H9 (cell line): Measurements from ENCODE around the gene TSG101. TPM values are rescaled to one million over a fixed set of nuclear protein-coding genes. Genes with fewer than 3 reads are reported as not detected.

Experiments
- DNase-seq: peaks from one replicate; pipeline ENCODE4 v3.0.0-alpha.2; 2017
- H2AFZ ChIP-seq: one replicate; pipeline ENCODE4 v1.6.1; 2013; ENCODE audit warnings: mild to moderate bottlenecking, low read length, control low read depth, moderate library complexity
- H2AK5ac ChIP-seq: 2 replicates; pipeline ENCODE4 v1.6.1; 2013; ENCODE audit warnings: low read length, control low read depth, mixed read lengths; ENCODE audit not compliant: insufficient read length
- H2BK120ac ChIP-seq: one replicate; pipeline ENCODE4 v1.6.1; 2013; ENCODE audit warnings: low read depth, mild to moderate bottlenecking, low read length, control low read depth, inconsistent platforms; ENCODE audit not compliant: poor library complexity, severe bottlenecking
- H2BK12ac ChIP-seq: 2 replicates; pipeline ENCODE4 v1.6.1; 2013; ENCODE audit warnings: low read length, control low read depth, mixed read lengths, low read depth; ENCODE audit not compliant: insufficient read length
- H2BK15ac ChIP-seq: 2 replicates; pipeline ENCODE4 v1.6.1; 2013; ENCODE audit warnings: low read depth, low read length, control low read depth
- H2BK20ac ChIP-seq: one replicate; pipeline ENCODE4 v1.6.1; 2013; ENCODE audit warnings: low read depth, mild to moderate bottlenecking, low read length, control low read depth, inconsistent platforms; ENCODE audit not compliant: poor library complexity, severe bottlenecking
- H2BK5ac ChIP-seq: 2 replicates; pipeline ENCODE4 v1.6.1; 2013; ENCODE audit warnings: low read length, control low read depth, mixed read lengths; ENCODE audit not compliant: insufficient read length
- H3K14ac ChIP-seq: 2 replicates; pipeline ENCODE4 v1.6.1; 2013; ENCODE audit warnings: low read length, control low read depth; ENCODE audit not compliant: insufficient read depth
- H3K18ac ChIP-seq: 2 replicates; pipeline ENCODE4 v1.6.1; 2013; ENCODE audit warnings: low read depth, mild to moderate bottlenecking, mixed read lengths, low read length, control low read depth; ENCODE audit not compliant: insufficient read length
- H3K23ac ChIP-seq: 2 replicates; pipeline ENCODE4 v1.6.1; 2013; ENCODE audit warnings: low read length, control low read depth, mixed read lengths, low read depth; ENCODE audit not compliant: insufficient read length
- H3K23me2 ChIP-seq: 2 replicates; pipeline ENCODE4 v1.6.1; 2013; ENCODE audit warnings: low read depth, mild to moderate bottlenecking, mixed read lengths, low read length, control low read depth; ENCODE audit not compliant: insufficient read length, poor library complexity, severe bottlenecking
- H3K27ac ChIP-seq: 2 replicates; pipeline ENCODE4 v1.5.1; 2013; ENCODE audit warnings: low read length, control low read depth, mixed read lengths, low read depth; ENCODE audit not compliant: insufficient read length
- H3K27me3 ChIP-seq: 2 replicates; pipeline ENCODE4 v1.6.1; 2013; ENCODE audit warnings: low read length, control low read depth, inconsistent platforms; ENCODE audit not compliant: insufficient read depth
- H3K4ac ChIP-seq: 2 replicates; pipeline ENCODE4 v1.6.1; 2013; ENCODE audit warnings: low read depth, mild to moderate bottlenecking, control low read depth, inconsistent platforms, low read length, moderate library complexity
- H3K4me1 ChIP-seq: 2 replicates; pipeline ENCODE4 v1.6.1; 2013; ENCODE audit warnings: low read length, control low read depth, inconsistent platforms; ENCODE audit not compliant: insufficient read depth
- H3K4me2 ChIP-seq: 2 replicates; pipeline ENCODE4 v1.6.1; 2013; ENCODE audit warnings: low read length, control low read depth, mixed read lengths; ENCODE audit not compliant: insufficient read length, insufficient read depth
- H3K56ac ChIP-seq: 2 replicates; pipeline ENCODE4 v1.6.1; 2013; ENCODE audit warnings: low read depth, mild to moderate bottlenecking, mixed read lengths, low read length, control low read depth; ENCODE audit not compliant: insufficient read length
- H3K79me1 ChIP-seq: 2 replicates; pipeline ENCODE4 v1.6.1; 2013; ENCODE audit warnings: low read depth, mild to moderate bottlenecking, moderate library complexity, low read length, control low read depth, inconsistent platforms; ENCODE audit not compliant: insufficient read depth, poor library complexity, severe bottlenecking
- H3K79me2 ChIP-seq: 2 replicates; pipeline ENCODE4 v1.6.1; 2013; ENCODE audit warnings: low read length, control low read depth, inconsistent platforms; ENCODE audit not compliant: insufficient read depth
- H3K9ac ChIP-seq: 2 replicates; pipeline ENCODE4 v1.6.1; 2013; ENCODE audit warnings: low read length, control low read depth, mixed read lengths; ENCODE audit not compliant: insufficient read length; ENCODE audit errors: extremely low read depth
- H3K9me3 ChIP-seq: one replicate; pipeline ENCODE4 v1.6.1; 2013; ENCODE audit warnings: low read depth, low read length, inconsistent platforms; ENCODE audit not compliant: control insufficient read depth
- H3T11ph ChIP-seq: one replicate; pipeline ENCODE4 v1.6.1; 2013; ENCODE audit warnings: mild to moderate bottlenecking, low read length, control low read depth, inconsistent platforms
- H4K20me1 ChIP-seq: one replicate; pipeline ENCODE4 v1.6.1; 2013; ENCODE audit not compliant: control insufficient read depth, insufficient read length, insufficient read depth
- H4K5ac ChIP-seq: 2 replicates; pipeline ENCODE4 v1.6.1; 2013; ENCODE audit warnings: low read depth, mild to moderate bottlenecking, mixed read lengths, low read length, control low read depth; ENCODE audit not compliant: insufficient read length
- H4K8ac ChIP-seq: replicated peaks from 2 replicates; pipeline ENCODE4 v1.6.1; 2013; ENCODE audit warnings: low read length, control low read depth, mixed read lengths, low read depth; ENCODE audit not compliant: insufficient read length
- H4K91ac ChIP-seq: 2 replicates; pipeline ENCODE4 v1.6.1; 2013; ENCODE audit warnings: low read depth, mild to moderate bottlenecking, moderate library complexity, mixed read lengths, low read length, control low read depth; ENCODE audit not compliant: insufficient read length
- H3K27ac Mint-ChIP-seq, 3 experiments: 2 replicates in 2 of 3; 3 replicates in 1 of 3; pipeline ENCODE4 v1.8.0; 2020 to 2021; ENCODE audit warnings: mixed read lengths in 3 of 3, mild to moderate bottlenecking in 1 of 3, moderate library complexity in 1 of 3
- H3K27me3 Mint-ChIP-seq: 2 replicates; pipeline ENCODE4 v1.8.0; 2021; ENCODE audit warnings: low read depth, mild to moderate bottlenecking, moderate library complexity, mixed read lengths
- H3K36me3 Mint-ChIP-seq, 3 experiments: 2 replicates in 2 of 3; 3 replicates in 1 of 3; pipeline ENCODE4 v1.8.0; 2020 to 2021; ENCODE audit warnings: low read depth in 3 of 3, mixed read lengths in 3 of 3; ENCODE audit not compliant: insufficient read depth in 1 of 3
- H3K4me1 Mint-ChIP-seq, 2 experiments: 2 replicates each; pipeline ENCODE4 v1.8.0; 2020; ENCODE audit warnings: mixed read lengths in 2 of 2
- H3K4me3 Mint-ChIP-seq, 2 experiments: 2 replicates in 1 of 2; 3 replicates in 1 of 2; pipeline ENCODE4 v1.8.0; 2020 to 2021; ENCODE audit warnings: mild to moderate bottlenecking in 2 of 2, mixed read lengths in 2 of 2, moderate library complexity in 1 of 2
- H3K9me3 Mint-ChIP-seq, 2 experiments: 2 replicates in 1 of 2; 3 replicates in 1 of 2; pipeline ENCODE4 v1.8.0; 2020; ENCODE audit warnings: mild to moderate bottlenecking in 2 of 2, mixed read lengths in 2 of 2, moderate library complexity in 1 of 2
- total RNA-seq: library from RNA; stranded (reverse); gene quantifications from 2 replicates; pipeline ENCODE4 v1.2.1, GENCODE V29; 2021
- TF ChIP-seq, protein P1 (sequence below): fragments of 200-600 bp; sonication (generic); conservative IDR thresholded peaks from 3 replicates; pipeline ENCODE4 v1.8.0; 2021; ENCODE audit warnings: antibody characterized with exemption, mild to moderate bottlenecking

TSG101 gene
- total RNA-seq, 1 experiment from 2014 or later: 50.3 TPM

DNA sequence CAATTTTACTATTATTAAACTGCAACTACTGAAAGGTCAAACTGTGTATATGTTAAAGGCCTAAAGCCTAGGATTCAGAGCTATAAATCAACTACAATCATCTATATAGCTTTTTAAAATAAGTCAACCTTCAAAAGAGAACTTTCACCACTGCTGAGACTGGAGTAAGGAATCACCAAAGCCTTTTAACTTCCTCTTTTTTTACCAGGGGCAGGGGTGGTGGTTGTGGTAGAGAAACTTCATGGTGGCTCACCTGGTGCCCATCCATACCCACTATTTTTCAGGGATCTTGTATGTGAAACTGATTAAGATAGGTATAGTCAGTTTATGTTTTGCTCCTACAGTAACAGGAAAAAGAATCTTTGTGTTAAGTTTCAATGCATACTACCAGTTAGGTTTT, 31.5 kb downstream of the TSG101 start:
- H3K36me3 Mint-ChIP-seq: peaks cover 6 to 42% (median 22%) of the 10 kb centered on the region in 3 experiments
- H3K4me3 Mint-ChIP-seq: no peak overlapping the region
- Histone ChIP-seq H3K4ac (no peak overlapping the region), H4K8ac (no peak overlapping the region), H2AFZ (no peak overlapping the region), H3K18ac (no peak overlapping the region), H3K23ac (no peak overlapping the region), H2BK20ac (no peak overlapping the region), H3K27me3 (no peaks in the 10 kb centered on the region), H3K56ac (no peak overlapping the region), H2BK5ac (no peak overlapping the region), H4K91ac (no peak overlapping the region), H2AK5ac (no peak overlapping the region), H3K4me2 (no peak overlapping the region), H4K20me1 (no peaks in the 10 kb centered on the region), H3K23me2 (no peaks in the 10 kb centered on the region), H2BK120ac (no peak overlapping the region), H3T11ph (no peak overlapping the region), H2BK12ac (no peak overlapping the region), H3K14ac (no peak overlapping the region), H3K9me3 (no peaks in the 10 kb centered on the region), H3K9ac (no peak overlapping the region), H3K4me1 (no peaks in the 10 kb centered on the region), H3K79me2 (no peaks in the 10 kb centered on the region), H3K27ac (no peak overlapping the region), H4K5ac (no peak overlapping the region), H3K79me1 (no peaks in the 10 kb centered on the region), H2BK15ac (no peak overlapping the region)
- no peaks in the 10 kb centered on the region for H3K27me3 Mint-ChIP-seq
- H3K9me3 Mint-ChIP-seq: no peaks in the 10 kb centered on the region
- TF ChIP-seq, protein P1, sequence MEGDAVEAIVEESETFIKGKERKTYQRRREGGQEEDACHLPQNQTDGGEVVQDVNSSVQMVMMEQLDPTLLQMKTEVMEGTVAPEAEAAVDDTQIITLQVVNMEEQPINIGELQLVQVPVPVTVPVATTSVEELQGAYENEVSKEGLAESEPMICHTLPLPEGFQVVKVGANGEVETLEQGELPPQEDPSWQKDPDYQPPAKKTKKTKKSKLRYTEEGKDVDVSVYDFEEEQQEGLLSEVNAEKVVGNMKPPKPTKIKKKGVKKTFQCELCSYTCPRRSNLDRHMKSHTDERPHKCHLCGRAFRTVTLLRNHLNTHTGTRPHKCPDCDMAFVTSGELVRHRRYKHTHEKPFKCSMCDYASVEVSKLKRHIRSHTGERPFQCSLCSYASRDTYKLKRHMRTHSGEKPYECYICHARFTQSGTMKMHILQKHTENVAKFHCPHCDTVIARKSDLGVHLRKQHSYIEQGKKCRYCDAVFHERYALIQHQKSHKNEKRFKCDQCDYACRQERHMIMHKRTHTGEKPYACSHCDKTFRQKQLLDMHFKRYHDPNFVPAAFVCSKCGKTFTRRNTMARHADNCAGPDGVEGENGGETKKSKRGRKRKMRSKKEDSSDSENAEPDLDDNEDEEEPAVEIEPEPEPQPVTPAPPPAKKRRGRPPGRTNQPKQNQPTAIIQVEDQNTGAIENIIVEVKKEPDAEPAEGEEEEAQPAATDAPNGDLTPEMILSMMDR: no peak
- DNase-seq: no peak
- no peaks in the 10 kb centered on the region for H3K4me1 Mint-ChIP-seq
- H3K27ac Mint-ChIP-seq: no peak overlapping the region
